H9 (cell line): ENCODE data around the gene CCM2L. TPM values are rescaled to one million over a fixed set of nuclear protein-coding genes. Genes with fewer than 3 reads are reported as not detected.

ENCODE experiments used
- DNase-seq: peaks from one replicate; pipeline ENCODE4 v3.0.0-alpha.2; 2017
- H2AFZ ChIP-seq: one replicate; pipeline ENCODE4 v1.6.1; 2013; ENCODE audit warnings: mild to moderate bottlenecking, low read length, control low read depth, moderate library complexity
- H2AK5ac ChIP-seq: 2 replicates; pipeline ENCODE4 v1.6.1; 2013; ENCODE audit warnings: low read length, control low read depth, mixed read lengths; ENCODE audit not compliant: insufficient read length
- H2BK120ac ChIP-seq: one replicate; pipeline ENCODE4 v1.6.1; 2013; ENCODE audit warnings: low read depth, mild to moderate bottlenecking, low read length, control low read depth, inconsistent platforms; ENCODE audit not compliant: poor library complexity, severe bottlenecking
- H2BK12ac ChIP-seq: 2 replicates; pipeline ENCODE4 v1.6.1; 2013; ENCODE audit warnings: low read length, control low read depth, mixed read lengths, low read depth; ENCODE audit not compliant: insufficient read length
- H2BK15ac ChIP-seq: 2 replicates; pipeline ENCODE4 v1.6.1; 2013; ENCODE audit warnings: low read depth, low read length, control low read depth
- H2BK20ac ChIP-seq: one replicate; pipeline ENCODE4 v1.6.1; 2013; ENCODE audit warnings: low read depth, mild to moderate bottlenecking, low read length, control low read depth, inconsistent platforms; ENCODE audit not compliant: poor library complexity, severe bottlenecking
- H2BK5ac ChIP-seq: 2 replicates; pipeline ENCODE4 v1.6.1; 2013; ENCODE audit warnings: low read length, control low read depth, mixed read lengths; ENCODE audit not compliant: insufficient read length
- H3K14ac ChIP-seq: 2 replicates; pipeline ENCODE4 v1.6.1; 2013; ENCODE audit warnings: low read length, control low read depth; ENCODE audit not compliant: insufficient read depth
- H3K18ac ChIP-seq: 2 replicates; pipeline ENCODE4 v1.6.1; 2013; ENCODE audit warnings: low read depth, mild to moderate bottlenecking, mixed read lengths, low read length, control low read depth; ENCODE audit not compliant: insufficient read length
- H3K23ac ChIP-seq: 2 replicates; pipeline ENCODE4 v1.6.1; 2013; ENCODE audit warnings: low read length, control low read depth, mixed read lengths, low read depth; ENCODE audit not compliant: insufficient read length
- H3K23me2 ChIP-seq: 2 replicates; pipeline ENCODE4 v1.6.1; 2013; ENCODE audit warnings: low read depth, mild to moderate bottlenecking, mixed read lengths, low read length, control low read depth; ENCODE audit not compliant: insufficient read length, poor library complexity, severe bottlenecking
- H3K27ac ChIP-seq: 2 replicates; pipeline ENCODE4 v1.5.1; 2013; ENCODE audit warnings: low read length, control low read depth, mixed read lengths, low read depth; ENCODE audit not compliant: insufficient read length
- H3K27me3 ChIP-seq: 2 replicates; pipeline ENCODE4 v1.6.1; 2013; ENCODE audit warnings: low read length, control low read depth, inconsistent platforms; ENCODE audit not compliant: insufficient read depth
- H3K4ac ChIP-seq: 2 replicates; pipeline ENCODE4 v1.6.1; 2013; ENCODE audit warnings: low read depth, mild to moderate bottlenecking, control low read depth, inconsistent platforms, low read length, moderate library complexity
- H3K4me1 ChIP-seq: 2 replicates; pipeline ENCODE4 v1.6.1; 2013; ENCODE audit warnings: low read length, control low read depth, inconsistent platforms; ENCODE audit not compliant: insufficient read depth
- H3K4me2 ChIP-seq: 2 replicates; pipeline ENCODE4 v1.6.1; 2013; ENCODE audit warnings: low read length, control low read depth, mixed read lengths; ENCODE audit not compliant: insufficient read length, insufficient read depth
- H3K56ac ChIP-seq: 2 replicates; pipeline ENCODE4 v1.6.1; 2013; ENCODE audit warnings: low read depth, mild to moderate bottlenecking, mixed read lengths, low read length, control low read depth; ENCODE audit not compliant: insufficient read length
- H3K79me1 ChIP-seq: 2 replicates; pipeline ENCODE4 v1.6.1; 2013; ENCODE audit warnings: low read depth, mild to moderate bottlenecking, moderate library complexity, low read length, control low read depth, inconsistent platforms; ENCODE audit not compliant: insufficient read depth, poor library complexity, severe bottlenecking
- H3K79me2 ChIP-seq: 2 replicates; pipeline ENCODE4 v1.6.1; 2013; ENCODE audit warnings: low read length, control low read depth, inconsistent platforms; ENCODE audit not compliant: insufficient read depth
- H3K9ac ChIP-seq: 2 replicates; pipeline ENCODE4 v1.6.1; 2013; ENCODE audit warnings: low read length, control low read depth, mixed read lengths; ENCODE audit not compliant: insufficient read length; ENCODE audit errors: extremely low read depth
- H3K9me3 ChIP-seq: one replicate; pipeline ENCODE4 v1.6.1; 2013; ENCODE audit warnings: low read depth, low read length, inconsistent platforms; ENCODE audit not compliant: control insufficient read depth
- H3T11ph ChIP-seq: one replicate; pipeline ENCODE4 v1.6.1; 2013; ENCODE audit warnings: mild to moderate bottlenecking, low read length, control low read depth, inconsistent platforms
- H4K20me1 ChIP-seq: one replicate; pipeline ENCODE4 v1.6.1; 2013; ENCODE audit not compliant: control insufficient read depth, insufficient read length, insufficient read depth
- H4K5ac ChIP-seq: 2 replicates; pipeline ENCODE4 v1.6.1; 2013; ENCODE audit warnings: low read depth, mild to moderate bottlenecking, mixed read lengths, low read length, control low read depth; ENCODE audit not compliant: insufficient read length
- H4K8ac ChIP-seq: replicated peaks from 2 replicates; pipeline ENCODE4 v1.6.1; 2013; ENCODE audit warnings: low read length, control low read depth, mixed read lengths, low read depth; ENCODE audit not compliant: insufficient read length
- H4K91ac ChIP-seq: 2 replicates; pipeline ENCODE4 v1.6.1; 2013; ENCODE audit warnings: low read depth, mild to moderate bottlenecking, moderate library complexity, mixed read lengths, low read length, control low read depth; ENCODE audit not compliant: insufficient read length
- H3K27ac Mint-ChIP-seq, 3 experiments: 2 replicates in 2 of 3; 3 replicates in 1 of 3; pipeline ENCODE4 v1.8.0; 2020 to 2021; ENCODE audit warnings: mixed read lengths in 3 of 3, mild to moderate bottlenecking in 1 of 3, moderate library complexity in 1 of 3
- H3K27me3 Mint-ChIP-seq: 2 replicates; pipeline ENCODE4 v1.8.0; 2021; ENCODE audit warnings: low read depth, mild to moderate bottlenecking, moderate library complexity, mixed read lengths
- H3K36me3 Mint-ChIP-seq, 3 experiments: 2 replicates in 2 of 3; 3 replicates in 1 of 3; pipeline ENCODE4 v1.8.0; 2020 to 2021; ENCODE audit warnings: low read depth in 3 of 3, mixed read lengths in 3 of 3; ENCODE audit not compliant: insufficient read depth in 1 of 3
- H3K4me1 Mint-ChIP-seq, 2 experiments: 2 replicates each; pipeline ENCODE4 v1.8.0; 2020; ENCODE audit warnings: mixed read lengths in 2 of 2
- H3K4me3 Mint-ChIP-seq, 2 experiments: 2 replicates in 1 of 2; 3 replicates in 1 of 2; pipeline ENCODE4 v1.8.0; 2020 to 2021; ENCODE audit warnings: mild to moderate bottlenecking in 2 of 2, mixed read lengths in 2 of 2, moderate library complexity in 1 of 2
- H3K9me3 Mint-ChIP-seq, 2 experiments: 2 replicates in 1 of 2; 3 replicates in 1 of 2; pipeline ENCODE4 v1.8.0; 2020; ENCODE audit warnings: mild to moderate bottlenecking in 2 of 2, mixed read lengths in 2 of 2, moderate library complexity in 1 of 2
- WGBS: extraction: QIAGEN DNeasy Blood & Tissue Kit; methylation state at CpG from one replicate; pipeline ENCODE4 v1.1.7; 2013; ENCODE audit warnings: missing lambda C conversion rate, low lambda C conversion rate, mixed read lengths; ENCODE audit not compliant: insufficient read length; ENCODE audit errors: extremely low coverage; 5-methylcytosine and 5-hydroxymethylcytosine counted together
- total RNA-seq: library from RNA; stranded (reverse); gene quantifications from 2 replicates; pipeline ENCODE4 v1.2.1, GENCODE V29; 2021
- TF ChIP-seq, protein P1 (sequence below): fragments of 200-600 bp; sonication (generic); conservative IDR thresholded peaks from 3 replicates; pipeline ENCODE4 v1.8.0; 2021; ENCODE audit warnings: antibody characterized with exemption, mild to moderate bottlenecking

The CCM2L gene
- total RNA-seq, 1 experiment from 2014 or later, result 4.6 TPM

DNA sequence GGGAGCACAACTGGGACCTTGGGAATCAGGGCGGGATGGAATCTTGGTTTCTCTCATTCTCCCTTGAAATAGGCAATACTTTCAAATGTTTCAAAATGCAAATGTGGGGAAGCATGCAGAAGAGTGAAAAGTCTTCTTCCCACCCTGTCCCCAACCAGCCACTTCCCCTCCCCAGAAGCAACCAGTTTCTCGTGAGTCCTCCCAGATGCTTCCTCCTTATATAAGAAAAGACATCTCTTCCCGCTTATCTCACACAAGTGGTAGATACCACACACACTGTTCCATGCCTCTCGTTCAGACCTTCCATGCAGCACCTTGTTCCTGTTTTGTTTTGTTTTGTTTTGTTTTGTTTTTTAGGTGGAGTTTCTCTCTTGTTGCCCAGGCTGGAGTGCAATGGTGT is 67.0 kb downstream of the CCM2L start:
- no peak overlapping the region for H3K18ac ChIP-seq
- H3K36me3 Mint-ChIP-seq, result no peaks in the 10 kb centered on the region; a peak in 1 of 7 replicates
- no peak overlapping the region for H2BK5ac ChIP-seq
- WGBS, result no CpG with 5 or more reads among the region's 4 CpGs
- peaks cover 17% of the 10 kb centered on the region for H3K27me3 Mint-ChIP-seq
- H3K9me3 Mint-ChIP-seq, result no peaks in the 10 kb centered on the region
- no peak overlapping the region for H2BK12ac ChIP-seq
- H3K23ac ChIP-seq, result no peak overlapping the region
- H3K14ac ChIP-seq, result no peak overlapping the region
- no peak overlapping the region for H4K91ac ChIP-seq
- H3K4me1 Mint-ChIP-seq, result peaks cover 6 to 9% of the 10 kb centered on the region in 2 experiments
- H4K8ac ChIP-seq, result no peak overlapping the region
- no peaks in the 10 kb centered on the region for H3K23me2 ChIP-seq
- TF ChIP-seq, protein P1, sequence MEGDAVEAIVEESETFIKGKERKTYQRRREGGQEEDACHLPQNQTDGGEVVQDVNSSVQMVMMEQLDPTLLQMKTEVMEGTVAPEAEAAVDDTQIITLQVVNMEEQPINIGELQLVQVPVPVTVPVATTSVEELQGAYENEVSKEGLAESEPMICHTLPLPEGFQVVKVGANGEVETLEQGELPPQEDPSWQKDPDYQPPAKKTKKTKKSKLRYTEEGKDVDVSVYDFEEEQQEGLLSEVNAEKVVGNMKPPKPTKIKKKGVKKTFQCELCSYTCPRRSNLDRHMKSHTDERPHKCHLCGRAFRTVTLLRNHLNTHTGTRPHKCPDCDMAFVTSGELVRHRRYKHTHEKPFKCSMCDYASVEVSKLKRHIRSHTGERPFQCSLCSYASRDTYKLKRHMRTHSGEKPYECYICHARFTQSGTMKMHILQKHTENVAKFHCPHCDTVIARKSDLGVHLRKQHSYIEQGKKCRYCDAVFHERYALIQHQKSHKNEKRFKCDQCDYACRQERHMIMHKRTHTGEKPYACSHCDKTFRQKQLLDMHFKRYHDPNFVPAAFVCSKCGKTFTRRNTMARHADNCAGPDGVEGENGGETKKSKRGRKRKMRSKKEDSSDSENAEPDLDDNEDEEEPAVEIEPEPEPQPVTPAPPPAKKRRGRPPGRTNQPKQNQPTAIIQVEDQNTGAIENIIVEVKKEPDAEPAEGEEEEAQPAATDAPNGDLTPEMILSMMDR, result no peak
- H3K79me2 ChIP-seq, result no peaks in the 10 kb centered on the region
- no peak overlapping the region for H3K4me2 ChIP-seq
- H2BK120ac ChIP-seq, result no peak overlapping the region
- no peak overlapping the region for H2BK15ac ChIP-seq
- H2AFZ ChIP-seq, result no peak overlapping the region
- no peak for DNase-seq
- no peaks in the 10 kb centered on the region for H3K27me3 ChIP-seq
- H3K4me1 ChIP-seq, result no peaks in the 10 kb centered on the region
- no peak overlapping the region for H4K5ac ChIP-seq
- H3K27ac Mint-ChIP-seq, result no peak overlapping the region; a peak in 1 of 7 replicates
- H4K20me1 ChIP-seq, result no peaks in the 10 kb centered on the region
- H3K4me3 Mint-ChIP-seq, result no peak overlapping the region
- no peak overlapping the region for H2BK20ac ChIP-seq
- no peaks in the 10 kb centered on the region for H3K79me1 ChIP-seq
- no peak overlapping the region for H3K9ac ChIP-seq
- H3K27ac ChIP-seq, result no peak overlapping the region
- H3K4ac ChIP-seq, result no peak overlapping the region
- H3K56ac ChIP-seq, result no peak overlapping the region
- H3K9me3 ChIP-seq, result no peaks in the 10 kb centered on the region
- no peak overlapping the region for H3T11ph ChIP-seq
- H2AK5ac ChIP-seq, result no peak overlapping the region
